GM18520 (cell line): ENCODE results near the gene ACYP2.

Experiments used
- ATAC-seq: cut with Tn5 transposase; IDR thresholded peaks from one replicate; pipeline ENCODE4 v1.9.1; 2021; ENCODE audit not compliant: unreplicated experiment

The ACYP2 gene

DNA sequence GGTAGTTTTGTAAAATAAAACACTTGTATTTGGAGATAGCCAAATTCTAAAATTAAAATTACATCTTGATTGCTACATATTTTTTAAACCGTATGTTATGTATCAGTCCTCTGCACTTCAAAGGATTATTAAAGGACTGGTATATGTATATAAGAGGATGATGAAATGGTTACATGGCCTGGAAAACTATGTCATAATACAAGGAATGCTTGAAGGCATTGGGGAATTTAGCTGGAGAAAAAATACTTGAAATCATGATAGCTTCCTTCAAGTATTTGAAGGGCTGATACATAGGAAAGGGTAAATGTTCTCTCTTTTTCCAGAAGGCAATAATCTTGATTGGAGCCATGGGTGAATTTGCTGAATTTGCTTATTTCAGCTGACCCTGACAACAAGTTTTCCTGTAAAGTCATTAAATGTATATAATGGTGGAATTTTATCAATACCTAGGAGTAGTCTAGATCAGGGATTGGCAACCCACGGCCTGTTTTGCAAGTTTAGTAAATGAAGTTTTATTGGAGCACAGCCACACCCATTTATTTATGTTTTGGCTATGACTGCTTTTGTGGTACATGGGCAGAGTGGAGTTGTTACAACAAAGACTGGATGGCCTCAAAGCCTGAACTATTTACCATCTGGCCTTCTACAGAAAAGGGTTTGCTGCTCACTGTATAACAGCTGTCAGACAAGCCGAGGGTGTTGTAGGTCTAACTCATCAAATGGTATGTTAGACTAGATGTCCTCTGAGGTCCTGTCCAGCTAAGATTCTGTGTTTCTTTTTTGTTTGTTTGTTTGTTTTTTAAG, 34.4 kb downstream of the ACYP2 start:
- ATAC-seq = no peak

DNA sequence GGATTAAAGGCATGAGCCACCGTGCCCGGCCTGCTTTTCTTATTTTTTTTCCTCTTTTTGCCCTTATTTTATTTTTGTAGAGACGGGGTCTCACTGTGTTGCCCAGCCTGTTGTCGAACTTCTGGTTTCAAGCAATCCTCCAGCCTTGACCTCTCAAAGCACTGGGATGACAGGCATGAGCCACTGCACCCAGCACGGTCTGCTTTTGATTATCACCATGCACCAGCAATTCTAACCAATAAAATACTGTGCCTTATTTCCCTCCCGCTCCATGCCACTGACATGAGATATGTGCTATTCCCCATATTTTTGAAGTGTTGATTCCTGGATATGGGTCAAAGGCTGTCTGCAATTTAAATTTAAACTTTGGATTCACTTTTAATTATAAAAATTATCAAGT, 42.9 kb downstream of the ACYP2 start:
- ATAC-seq = no peak

- ATAC-seq = no peak
These were observed 46.4 kb downstream of the ACYP2 start for GRCh38 chr2:54161660-54162424.

- ATAC-seq = no peak
These were observed 48.7 kb downstream of the ACYP2 start for GRCh38 chr2:54164106-54164505.

DNA sequence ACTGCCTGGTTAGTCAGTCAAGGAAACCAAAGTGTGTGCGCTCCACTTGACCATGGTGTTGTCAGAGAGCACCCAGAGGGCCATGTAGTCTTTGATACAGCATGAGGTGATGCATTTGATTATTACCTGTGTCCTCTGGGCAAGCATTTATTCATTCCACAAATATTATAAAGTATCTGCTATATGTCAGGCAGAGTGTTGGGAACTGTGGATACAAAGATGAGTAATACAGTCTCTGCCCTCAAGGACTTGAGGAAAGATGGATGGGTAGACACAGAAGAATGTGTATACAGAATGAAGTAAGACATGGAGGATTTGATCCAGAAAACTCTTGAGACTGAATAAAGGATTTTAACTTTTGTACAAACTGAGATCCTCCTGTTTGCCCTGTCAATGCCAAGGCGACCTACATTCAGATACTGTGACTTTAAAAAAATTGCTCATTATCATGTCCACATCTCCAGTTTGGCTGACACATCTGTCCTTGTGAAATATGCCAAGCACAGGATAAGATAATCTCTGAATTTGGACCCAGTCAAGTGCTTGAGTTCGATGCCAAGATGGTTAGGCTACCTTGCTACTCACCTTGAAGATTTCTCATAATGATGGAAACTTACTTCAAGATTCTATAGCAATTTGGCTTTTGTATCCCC, 50.8 kb downstream of the ACYP2 start:
- ATAC-seq = no peak

- no peak for ATAC-seq
These were observed 61.2 kb downstream of the ACYP2 start for GRCh38 chr2:54176577-54176976.

DNA sequence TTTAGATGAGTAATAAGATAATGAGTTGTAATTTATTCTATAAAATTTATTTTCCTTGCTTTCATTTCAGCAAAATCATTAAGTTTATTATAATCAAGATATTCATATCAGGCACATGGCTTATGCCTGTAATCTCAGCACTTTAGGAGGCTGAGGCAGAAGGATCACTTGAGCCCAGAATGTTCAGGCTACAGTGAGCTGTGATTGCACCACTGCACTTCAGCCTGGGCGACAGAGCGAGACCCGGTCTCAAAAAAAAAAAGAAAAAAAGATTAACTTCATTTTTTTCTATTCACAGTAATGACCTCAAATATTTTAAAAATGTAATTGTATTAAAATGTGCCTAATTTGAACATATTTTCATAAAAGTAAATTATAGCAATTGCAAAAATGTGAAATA, 67.9 kb downstream of the ACYP2 start:
- ATAC-seq = no peak

DNA sequence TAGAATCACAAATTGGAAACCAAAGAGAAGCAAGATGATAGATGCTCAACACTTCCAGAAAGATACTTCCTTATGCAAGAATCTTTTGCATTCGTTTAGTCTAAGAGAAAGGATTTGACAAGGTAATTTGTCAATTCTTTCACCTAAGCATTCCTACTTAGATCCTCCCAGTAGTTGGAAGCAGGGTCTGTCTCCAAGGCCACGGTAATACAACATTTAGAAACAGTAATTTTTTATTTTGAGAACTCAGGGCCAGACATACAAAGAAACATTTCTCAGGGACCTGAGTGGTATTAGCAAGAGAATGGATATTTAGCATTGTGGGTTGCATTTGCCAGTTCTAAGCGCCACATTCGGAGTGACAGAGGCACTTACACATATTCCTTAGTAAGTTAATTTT, 68.6 kb downstream of the ACYP2 start:
- no peak for ATAC-seq

DNA sequence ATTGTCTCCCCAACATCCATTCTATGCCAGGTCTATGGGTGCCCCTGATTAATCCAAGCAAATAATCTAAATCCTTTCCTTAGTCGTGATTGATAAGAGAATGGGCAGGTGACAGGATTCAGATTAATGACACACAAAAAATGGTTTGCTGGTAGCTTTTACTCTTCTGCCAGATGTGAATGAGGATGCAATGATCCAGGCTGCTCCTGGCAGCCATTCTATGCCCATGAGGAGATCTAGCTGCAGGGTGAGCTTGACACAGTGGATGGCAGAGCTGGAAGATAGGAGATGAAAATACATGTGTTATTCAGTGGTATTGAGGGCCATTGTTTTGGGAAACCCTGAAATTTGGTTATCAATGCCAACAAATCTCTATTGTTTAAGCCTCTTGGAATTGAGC, 69.7 kb downstream of the ACYP2 start:
- ATAC-seq = no peak

DNA sequence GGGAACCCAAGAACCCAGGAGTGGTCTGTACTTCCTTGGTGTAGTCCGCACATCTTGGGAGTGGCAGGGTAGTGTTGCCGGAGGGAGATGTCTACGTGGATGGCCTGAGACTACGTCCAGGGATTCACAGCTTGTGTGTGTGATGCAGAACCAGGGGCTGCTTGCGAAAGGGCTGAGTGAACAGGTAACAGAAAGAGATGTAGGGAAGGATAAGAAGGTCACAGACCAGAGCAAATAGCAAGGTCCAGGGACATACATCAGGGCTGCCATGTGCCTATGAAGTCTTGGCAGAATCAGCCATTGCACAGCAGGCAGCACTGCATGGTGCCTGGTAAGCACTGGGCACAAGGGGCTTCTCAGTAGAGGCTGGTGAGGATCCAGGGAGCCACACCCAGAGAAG, 71.9 kb downstream of the ACYP2 start:
- no peak for ATAC-seq

- ATAC-seq = no peak
These were observed 74.1 kb downstream of the ACYP2 start for GRCh38 chr2:54189539-54189938.

DNA sequence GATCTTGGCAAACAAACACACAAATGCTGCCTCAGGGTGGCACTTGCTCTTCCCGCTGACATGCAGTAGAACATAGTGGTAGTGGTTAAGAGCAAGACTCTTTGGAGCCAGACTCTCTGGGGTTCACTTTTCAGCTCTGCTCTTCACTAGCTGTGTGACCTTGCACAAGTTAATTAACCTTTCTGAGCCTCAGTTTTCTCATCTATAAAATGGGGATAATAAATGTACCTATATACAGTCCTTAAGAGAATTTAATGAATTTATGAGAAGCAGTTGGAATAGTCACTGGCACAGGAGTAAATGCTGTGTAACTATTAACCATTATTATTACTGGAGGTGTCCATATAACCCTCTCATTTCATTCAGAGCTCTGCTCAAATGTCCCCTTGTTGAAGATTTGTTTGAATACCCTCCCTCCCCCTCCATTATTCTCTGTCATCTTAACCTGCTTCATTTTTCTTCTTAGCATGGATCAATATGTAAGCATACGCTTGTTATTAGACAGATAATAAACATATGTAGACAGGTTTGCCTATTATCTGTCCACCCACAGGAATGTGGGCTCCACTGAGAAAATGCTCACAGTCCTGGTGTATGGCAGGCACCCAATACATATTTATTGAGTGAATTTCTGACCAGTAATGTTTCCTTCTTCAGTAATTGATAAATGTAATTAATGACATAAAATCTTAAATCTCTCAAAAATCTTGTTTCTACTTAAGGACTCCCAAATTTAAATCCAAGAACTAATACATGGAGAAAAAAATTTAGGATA, 76.1 kb downstream of the ACYP2 start:
- ATAC-seq = no peak

- no peak for ATAC-seq
These were observed 79.6 kb downstream of the ACYP2 start for GRCh38 chr2:54194761-54195750.

DNA sequence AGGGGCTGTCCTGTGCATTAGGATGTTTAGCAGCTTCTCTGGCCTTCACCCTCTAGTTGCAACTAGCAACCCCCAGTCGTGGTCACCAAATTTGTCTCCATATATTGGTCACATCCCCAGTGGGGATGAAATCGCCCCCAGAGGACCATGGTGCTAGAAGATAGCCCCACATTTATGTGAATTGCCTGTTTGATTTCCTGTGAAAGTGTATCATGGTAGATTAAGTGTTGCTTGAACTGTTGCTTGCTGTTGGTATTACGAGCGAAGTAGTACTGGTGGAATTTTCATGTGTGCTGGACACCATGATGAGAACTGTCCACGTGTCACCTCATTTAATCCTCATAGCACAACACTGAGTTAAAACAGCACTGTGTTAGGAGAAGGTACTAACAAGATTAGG, 81.2 kb downstream of the ACYP2 start:
- ATAC-seq = no peak

DNA sequence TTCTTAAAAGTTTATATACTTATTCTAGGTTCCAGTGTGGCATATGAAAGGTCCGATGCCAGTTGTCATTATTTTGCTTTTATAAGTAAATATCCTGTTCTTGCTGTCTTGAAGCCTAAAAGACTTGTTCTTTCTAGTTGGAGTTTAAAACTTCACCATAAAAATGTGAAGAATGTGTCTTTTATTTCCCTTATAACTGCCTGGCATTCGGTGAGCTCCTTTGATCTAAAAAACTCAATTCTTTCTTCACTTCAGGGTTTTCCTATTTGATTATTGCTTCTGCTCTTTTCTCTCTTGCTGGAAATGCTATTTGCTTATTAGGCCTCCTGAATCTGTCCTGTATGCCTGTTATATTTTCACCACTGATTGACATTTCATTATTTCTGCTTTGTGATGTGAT, 89.1 kb downstream of the ACYP2 start:
- no peak for ATAC-seq

DNA sequence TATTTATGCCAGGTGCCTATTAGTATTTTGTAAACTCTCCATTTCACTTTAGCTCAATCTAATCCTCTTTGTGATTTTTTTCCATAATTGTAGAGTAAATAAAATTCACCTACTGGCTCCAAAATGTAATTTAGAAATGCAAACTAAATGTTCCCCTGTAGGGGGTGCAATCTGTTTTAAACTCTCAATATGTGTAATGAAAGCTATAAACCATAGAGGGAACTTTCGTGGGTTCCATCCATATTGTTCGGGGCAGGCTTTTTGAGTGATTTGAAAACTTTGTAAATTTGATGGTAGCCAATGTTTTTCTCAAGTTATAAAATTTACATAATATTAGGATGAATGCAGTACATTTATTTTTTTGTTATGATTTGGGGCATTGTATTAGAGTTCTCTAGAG, 91.2 kb downstream of the ACYP2 start:
- ATAC-seq = no peak

- no peak for ATAC-seq
These were observed 92.3 kb downstream of the ACYP2 start for GRCh38 chr2:54207666-54208195.

- no peak for ATAC-seq
These were observed 93.2 kb downstream of the ACYP2 start for GRCh38 chr2:54208364-54209240.

- ATAC-seq = no peak
These were observed 94.0 kb downstream of the ACYP2 start for GRCh38 chr2:54209379-54209778.
